ENCODE measurements around the gene KLK10.

The KLK10 gene

GRCh38 chr19:51019544-51019925 is at the start of gene KLK10:
Gene KLK10, minus strand, starts transcription at chr19:51019709. Its CDS starts 579 bp downstream, at chr19:51019130.
- DNase-seq, result no peak

DNA sequence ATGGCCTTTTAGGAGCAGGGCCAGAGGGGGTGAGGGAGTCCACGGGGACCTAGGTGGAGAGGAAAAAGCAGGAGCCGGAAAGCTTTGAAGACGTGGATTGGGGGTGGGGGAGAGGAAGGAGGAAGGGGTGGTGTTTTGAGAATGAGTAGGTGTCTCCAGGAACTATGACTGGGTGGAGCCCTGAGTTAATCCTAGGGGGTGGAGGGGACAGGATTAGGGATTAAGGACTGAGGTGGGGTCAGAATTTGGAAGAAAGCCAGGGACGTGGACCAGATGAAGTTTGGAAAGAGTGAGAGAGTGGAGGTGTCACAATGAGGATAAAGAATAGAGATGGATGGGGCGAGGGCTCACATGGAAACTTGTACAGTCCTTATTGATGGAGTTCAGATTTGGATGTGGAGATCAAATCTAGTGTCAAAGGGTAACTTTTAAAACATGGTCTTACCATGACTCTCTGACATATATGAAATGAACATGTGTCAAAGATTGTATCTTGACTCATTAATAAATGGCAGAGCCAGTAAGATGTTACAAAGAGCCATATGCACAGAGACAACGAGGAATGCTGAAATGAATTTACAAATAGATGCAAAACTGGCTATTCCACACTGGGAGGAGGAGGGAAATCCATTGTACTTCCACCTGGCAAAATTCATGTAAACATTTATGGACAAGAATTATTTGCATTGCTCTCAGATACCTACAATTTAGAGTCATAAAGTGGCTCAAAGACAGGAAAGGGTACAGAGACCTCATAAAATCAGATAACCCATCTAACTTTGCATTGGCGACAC is 47.1 kb upstream of the KLK10 start:
- no peak for DNase-seq

DNA sequence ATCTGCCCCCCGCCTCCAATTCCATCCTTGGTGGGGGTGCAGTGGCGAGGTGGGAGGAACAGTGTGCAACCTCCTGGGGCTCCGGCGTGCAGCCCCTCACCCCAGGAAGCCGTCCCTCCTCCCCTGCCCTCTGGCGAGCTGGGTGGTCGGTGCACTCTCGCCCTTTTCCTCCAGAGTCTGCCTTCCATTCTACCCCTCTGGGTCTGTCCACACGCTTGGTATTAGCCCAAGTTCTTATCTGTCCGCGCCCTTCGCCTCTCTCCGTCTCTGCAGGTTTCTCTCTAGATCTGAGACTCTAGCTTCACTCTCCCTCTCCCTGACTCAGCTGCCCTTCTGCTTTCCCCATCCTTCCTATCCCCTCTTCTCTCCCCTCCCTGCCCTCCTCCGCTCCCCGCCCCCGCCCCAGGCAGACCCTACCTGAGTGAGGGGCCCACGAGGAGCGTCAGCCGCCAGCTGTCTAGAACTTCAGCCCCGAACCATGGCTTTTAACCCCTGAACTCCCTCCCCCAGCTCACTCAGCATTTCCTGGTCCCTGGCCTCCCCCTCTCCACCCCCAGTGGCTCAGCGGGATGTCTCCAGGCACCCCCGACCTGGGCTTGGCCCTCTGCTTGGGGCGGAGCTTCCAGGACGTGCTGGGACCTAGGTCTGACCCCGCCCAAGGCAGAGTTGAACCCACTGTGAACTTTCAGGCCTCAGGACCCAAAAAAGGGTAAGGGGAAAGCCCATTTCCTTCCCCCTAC is 45.9 kb upstream of the KLK10 start:
- DNase-seq, result no peak

DNA sequence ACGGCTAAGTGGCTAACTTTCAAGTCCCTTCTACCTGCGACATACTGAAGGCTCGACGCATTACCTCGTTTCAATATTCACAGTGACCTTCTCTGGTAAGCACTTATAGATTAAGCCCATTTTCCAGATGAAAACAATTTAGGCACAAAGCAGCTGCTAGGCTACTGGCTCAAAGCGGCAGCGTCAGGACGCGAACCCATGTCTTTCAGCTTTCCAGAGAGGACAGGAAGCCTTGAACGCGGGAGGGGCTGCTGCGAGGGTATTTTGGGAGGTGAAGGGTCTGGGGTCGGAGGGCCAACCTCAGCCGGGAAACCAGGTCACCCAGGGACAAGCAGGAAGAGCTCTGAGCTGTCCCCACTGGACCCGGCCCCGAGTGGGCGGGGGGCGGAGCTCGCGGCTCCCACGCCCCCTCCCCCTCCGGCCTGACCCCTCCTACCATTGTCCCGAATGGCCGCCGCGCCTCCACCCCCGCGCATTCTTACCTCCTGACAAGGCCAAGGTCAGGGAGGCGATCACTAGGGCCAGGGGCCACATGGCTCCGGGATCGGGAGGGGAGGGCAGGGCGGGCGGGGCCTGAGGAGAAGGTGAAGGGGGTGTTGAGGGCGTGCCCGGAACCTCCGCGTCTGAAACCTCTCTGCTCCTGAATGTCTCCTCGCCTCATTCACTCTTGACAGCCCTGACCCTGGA is 45.2 kb upstream of the KLK10 start, which contains the start of gene KLK13:
Gene KLK13 (minus strand): TSS at position 559 of the 687 bp plus-strand sequence. CDS start 25 bp downstream, at position 534.
- DNase-seq, result no peak

DNA sequence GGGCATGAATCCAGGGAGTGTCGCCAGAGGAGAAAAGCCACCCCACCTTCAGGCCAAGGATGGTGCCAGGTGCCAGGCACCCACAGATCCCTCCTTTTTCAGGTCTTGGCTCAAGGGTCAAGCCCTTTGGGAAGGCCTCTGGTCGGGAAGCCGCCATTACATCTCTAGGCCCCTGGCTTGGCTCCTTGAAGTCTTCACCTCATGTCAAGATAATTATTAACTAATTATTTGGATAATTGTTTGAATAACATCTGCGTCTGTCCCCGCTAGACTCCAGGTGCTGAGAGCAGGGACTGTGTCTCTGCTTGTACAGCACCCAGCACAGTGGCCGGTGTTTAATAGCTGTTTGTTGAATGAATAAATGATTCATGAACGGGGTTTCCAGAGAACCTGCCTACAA is 44.2 kb upstream of the KLK10 start:
- DNase-seq, result no peak

DNA sequence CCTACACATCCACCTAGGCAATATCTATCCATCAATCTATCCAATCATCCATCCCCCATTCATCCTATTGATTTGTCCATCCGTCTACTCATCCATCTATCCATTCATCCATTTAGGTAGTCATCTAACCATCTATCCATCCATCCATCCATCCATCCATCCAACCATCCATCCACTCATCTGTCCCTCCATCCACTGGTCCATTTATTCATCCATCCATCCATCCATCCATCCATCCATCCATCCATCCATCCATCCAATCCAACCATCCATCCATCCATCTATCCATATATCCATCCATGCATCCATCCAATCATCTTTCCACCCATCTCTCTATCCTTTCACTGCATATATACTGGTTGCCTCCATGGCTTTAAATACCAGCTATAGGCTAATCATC is 41.5 kb upstream of the KLK10 start:
- DNase-seq, result no peak

DNA sequence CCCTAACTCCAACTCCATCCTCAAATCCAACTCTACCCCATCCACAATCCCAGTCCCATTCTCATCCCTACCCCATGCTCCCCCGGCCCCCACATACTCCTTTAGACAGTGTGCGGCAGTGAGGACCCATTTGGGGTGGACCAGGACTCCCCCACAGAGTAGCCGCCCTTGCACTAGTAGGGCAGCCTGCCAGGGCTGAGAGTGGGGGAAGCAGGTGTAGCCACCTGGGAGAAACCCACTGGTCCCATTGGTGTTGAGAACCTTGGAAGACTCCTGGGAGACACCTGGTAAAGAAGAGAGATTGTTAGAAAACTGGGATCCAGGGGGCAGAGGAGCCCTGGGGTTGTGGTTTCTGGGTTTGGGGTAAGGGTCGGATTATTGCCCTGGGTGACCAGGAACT is 40.8 kb upstream of the KLK10 start:
- DNase-seq, result no peak

DNA sequence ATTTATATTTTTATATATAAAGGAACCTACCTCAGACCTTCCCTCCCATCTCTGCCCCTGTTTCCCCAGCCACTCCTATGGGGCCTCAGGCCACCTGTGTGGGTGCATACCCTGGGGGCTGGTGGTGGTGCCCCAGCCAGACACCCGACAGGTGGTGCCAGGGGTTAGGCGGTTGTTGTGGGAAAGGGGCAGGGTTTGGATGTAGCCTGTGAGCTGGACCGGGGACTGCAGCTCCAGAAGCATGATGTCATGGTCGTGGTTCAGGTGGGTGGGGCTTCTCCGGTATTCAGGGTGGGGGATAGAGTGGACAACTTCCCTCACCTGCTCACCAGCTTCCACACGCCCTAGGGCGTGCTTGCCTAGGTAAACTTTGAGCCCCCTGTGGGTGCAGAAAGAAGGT is 40.2 kb upstream of the KLK10 start:
- DNase-seq, result no peak

- no peak for DNase-seq
Observed at GRCh38 chr19:51055866-51056265, 36.4 kb upstream of the KLK10 start.

GRCh38 chr19:51047031-51047335 is 27.5 kb upstream of the KLK10 start:
- peak in 1 of 2 experiments; percentile 59 for DNase-seq

DNA sequence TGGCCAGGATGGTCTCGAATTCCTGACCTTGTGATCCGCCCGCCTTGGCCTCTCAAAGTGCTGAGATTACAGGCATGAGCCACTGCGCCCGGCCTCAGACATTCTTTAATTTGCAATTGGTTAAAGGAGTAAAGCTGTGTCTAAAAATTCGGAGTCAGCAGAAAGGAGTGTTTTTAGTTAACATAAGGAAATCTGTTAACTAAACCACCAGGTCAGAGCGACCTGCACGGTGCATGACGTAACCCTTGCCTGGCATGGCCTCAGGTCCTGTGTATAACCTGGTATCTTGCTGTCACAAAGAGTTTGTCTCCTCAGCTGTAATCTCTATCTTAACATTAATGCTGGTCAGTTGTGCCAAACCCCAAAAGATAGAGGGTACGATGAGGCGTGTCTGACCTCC is 24.8 kb upstream of the KLK10 start:
- DNase-seq, result no peak

DNA sequence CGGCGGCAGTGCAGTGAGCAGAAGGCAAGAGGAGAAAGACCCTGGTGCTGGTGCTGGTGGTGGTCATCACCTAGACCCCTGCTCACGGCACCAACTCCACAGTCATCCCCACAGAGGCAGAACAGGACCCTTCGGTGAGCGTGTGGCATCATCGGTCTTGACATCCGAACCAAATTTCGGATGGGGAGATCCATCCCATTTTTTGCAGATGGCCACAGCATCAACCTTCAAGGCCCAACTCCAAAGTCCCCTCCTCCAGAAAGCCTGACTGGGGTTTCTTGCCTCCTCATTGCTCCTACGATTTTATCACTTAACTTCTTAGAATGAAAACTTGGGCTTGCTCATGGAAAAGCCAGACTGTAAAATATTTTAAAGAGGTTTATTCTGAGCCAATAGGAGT is 24.0 kb upstream of the KLK10 start:
- DNase-seq, result no peak

- DNase-seq, result no peak
Observed at GRCh38 chr19:51040151-51040550, 20.6 kb upstream of the KLK10 start.

DNA sequence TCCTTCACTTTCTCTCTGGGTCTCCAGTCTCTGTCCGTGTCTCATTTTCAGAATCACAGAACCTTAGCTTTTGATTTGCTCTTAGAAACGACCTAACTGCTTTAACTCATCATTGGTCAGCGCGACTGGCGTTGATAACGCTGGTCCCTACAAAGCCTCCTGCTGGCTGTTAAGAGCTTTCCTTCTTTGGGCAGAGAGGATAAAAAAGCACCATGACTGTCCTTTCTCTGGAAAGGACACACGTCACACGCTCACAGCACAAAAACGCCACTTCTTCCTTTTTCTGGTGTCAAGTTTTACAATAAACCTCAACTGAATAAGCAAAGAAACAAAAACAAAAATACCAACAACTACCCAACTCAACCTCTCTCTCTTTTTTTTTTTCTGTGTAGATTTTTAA is 17.0 kb upstream of the KLK10 start:
- no peak for DNase-seq

- DNase-seq, result no peak
Observed at GRCh38 chr19:51034704-51035103, 15.2 kb upstream of the KLK10 start, which contains the start of gene KLK12. Gene KLK12, minus strand, starts transcription at chr19:51035002. Its CDS starts 381 bp downstream, at chr19:51034621.

DNA sequence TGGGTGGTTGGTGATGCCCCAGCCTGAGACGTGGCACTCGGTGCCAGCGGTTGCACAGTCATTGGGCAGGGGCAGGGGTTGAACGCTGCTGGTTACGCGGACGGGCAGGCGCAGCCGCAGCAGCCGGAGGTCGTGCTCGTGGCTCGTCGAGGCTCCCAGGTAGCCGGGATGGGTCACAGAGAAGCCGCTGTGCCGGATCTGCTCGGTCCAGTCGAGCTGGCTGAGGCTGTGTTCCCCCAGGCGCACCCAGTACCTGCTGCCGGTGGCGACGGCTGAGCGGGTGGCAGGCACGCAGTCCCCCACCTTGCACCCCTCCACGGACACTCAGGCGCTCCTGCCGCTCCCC is 12.3 kb upstream of the KLK10 start:
- DNase-seq, result no peak

- no peak for DNase-seq
Observed at GRCh38 chr19:51031220-51031879, 11.8 kb upstream of the KLK10 start.

DNA sequence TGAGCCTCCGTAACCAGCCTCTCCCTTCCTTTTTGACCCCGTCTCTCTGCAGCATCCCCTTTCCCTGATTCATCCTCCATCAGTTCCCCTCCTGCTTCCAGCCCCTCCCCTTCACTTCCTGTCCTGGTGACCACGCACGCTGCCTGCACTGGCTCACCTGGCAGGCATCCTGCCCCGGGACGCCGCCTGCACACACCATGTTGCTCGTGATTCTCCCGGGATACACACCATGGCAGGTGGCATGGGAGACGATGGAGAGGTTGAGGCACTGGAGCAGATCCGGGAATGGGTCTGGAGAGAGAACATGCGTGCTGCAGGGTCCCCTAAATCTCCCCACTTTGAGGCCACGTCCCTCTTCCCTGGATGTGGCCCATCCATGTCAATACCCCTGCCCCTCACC is 11.1 kb upstream of the KLK10 start:
- no peak for DNase-seq

DNA sequence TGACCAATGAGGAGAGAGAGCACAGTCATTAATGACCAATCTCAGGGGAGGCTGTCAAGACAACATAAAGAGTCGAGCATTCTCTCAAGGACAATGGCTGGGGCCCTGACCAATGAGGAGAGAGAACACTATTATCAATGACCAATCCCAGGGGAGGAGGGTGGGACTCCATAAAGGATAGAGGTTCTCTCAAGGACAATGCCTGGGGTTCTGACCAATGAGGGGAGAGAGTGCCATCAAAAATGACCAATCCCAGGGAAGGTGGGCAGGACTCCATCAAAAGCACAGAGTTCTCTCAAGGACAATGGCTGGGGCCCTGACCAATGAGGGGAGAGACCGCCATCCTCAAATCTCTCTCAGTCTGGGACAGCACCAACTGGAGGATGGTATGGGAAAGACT is 10.2 kb upstream of the KLK10 start:
- DNase-seq, result no peak

DNA sequence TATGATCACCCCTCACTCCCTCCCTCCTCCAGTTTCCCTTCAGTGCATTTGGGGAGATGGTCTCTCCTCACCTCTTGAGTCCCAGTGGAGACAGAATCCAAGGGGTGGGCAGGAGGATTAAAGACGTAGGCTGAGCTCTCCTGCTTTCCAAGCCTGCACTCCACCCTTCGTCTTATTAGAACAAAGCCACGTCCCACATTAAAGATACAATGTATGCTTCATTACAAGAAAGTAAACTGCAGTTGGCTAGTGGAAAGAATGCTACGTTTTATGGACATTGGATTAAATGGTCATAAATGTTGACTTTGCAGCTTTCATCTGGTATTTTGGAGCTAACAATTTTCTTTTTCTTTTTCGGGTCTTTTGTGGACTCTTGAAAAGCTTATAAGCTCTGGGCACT is 8.4 kb upstream of the KLK10 start:
- DNase-seq, result no peak

DNA sequence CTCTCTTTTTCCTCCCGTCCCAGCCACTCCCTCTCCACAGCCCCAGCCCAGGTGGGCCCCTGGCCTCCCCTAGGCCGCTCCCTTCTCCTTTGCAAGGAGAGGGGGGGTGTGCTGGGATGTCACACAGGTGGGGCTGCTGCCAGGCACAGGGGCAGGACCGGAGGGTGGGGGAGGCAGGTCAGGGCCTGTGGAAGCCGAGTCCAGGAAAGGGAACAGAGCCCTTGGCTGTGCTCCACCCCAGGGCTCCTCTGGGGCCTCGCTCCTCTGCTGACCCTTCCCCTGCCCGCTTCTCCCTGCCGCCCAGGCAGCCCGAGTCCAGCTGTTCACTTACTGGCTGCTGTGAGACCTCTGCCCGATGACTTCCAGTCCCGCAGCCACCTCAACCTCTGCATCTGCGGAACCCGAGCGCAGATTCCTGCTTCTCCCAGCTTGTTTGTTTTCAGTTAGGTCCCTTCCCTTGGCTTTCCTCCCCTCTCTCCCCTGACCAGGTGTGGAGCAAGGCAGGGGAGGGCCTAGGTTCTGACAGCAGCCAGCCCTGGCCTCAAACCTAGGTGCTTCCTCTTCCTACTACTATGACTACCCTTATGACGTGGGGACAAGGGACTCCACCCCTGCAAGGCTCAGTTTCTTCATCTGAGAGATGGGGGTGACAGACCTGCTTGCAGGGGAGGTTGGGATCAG is 7.8 kb upstream of the KLK10 start:
- DNase-seq, result no peak

- peak; percentile 67 to 80 for DNase-seq
Observed at GRCh38 chr19:51026554-51026831, 7.0 kb upstream of the KLK10 start, which contains the start of gene KLK11. Gene KLK11, minus strand, starts transcription at chr19:51026616. Its CDS starts 985 bp downstream, at chr19:51025631.
